ENCODE results near the gene CNN2. TPM values are rescaled to one million over a fixed set of nuclear protein-coding genes. Genes with fewer than 3 reads are reported as not detected.

CNN2 gene
- total RNA-seq, 2 donors from 2014 or later = 426 to 469 TPM

DNA sequence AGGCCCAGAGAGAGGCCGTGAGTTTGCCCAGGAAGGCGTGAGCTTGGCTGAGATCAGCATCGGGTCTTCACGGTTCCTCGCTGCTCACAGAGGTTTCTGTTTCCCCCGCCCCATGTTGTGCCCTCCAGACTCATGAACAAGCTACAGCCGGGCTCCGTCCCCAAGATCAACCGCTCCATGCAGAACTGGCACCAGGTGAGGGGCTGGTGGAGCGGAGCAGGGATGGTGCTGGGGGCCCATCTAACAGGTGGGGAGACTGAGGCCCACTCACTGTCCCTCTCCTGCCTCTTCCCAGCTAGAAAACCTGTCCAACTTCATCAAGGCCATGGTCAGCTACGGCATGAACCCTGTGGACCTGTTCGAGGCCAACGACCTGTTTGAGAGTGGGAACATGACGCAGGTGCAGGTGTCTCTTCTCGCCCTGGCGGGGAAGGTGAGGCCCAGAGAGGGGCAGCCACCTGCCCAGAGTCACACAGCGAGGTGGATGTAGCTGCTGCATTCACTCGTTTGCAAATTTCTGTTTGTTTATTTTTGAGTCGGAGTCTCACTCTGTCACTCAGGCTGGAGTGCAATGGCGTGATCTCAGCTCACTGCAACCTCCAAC, 6.0 kb downstream of the CNN2 start:
- Histone ChIP-seq H3K27ac (ENCODE audit: low read depth, low read length) (no peak overlapping the region), H3K36me3 (ENCODE audit: control insufficient read depth, insufficient read depth, low read length) (peaks cover 55% of the 10 kb centered on the region), H3K4me1 (ENCODE audit: control insufficient read depth, insufficient read depth, low read length) (peaks cover 6% of the 10 kb centered on the region), H3K27me3 (ENCODE audit: control insufficient read depth, insufficient read depth, low read length, poor library complexity, severe bottlenecking) (no peaks in the 10 kb centered on the region), H3K9me3 (ENCODE audit: control insufficient read depth, low read length) (no peaks in the 10 kb centered on the region), H3K4me3 (ENCODE audit: low read length) (no peak overlapping the region), H3K9ac (ENCODE audit: extremely low read depth, low read length, poor library complexity, severe bottlenecking) (no peak overlapping the region)
- no peaks in the 10 kb centered on the region for H3K27me3 Mint-ChIP-seq (ENCODE audit: insufficient read depth)
- no peak overlapping the region for H3K27ac Mint-ChIP-seq
- H3K9me3 Mint-ChIP-seq = no peaks in the 10 kb centered on the region
- no peak for DNase-seq
- peaks cover 5% of the 10 kb centered on the region for H3K4me1 Mint-ChIP-seq
- TF ChIP-seq, protein P1, sequence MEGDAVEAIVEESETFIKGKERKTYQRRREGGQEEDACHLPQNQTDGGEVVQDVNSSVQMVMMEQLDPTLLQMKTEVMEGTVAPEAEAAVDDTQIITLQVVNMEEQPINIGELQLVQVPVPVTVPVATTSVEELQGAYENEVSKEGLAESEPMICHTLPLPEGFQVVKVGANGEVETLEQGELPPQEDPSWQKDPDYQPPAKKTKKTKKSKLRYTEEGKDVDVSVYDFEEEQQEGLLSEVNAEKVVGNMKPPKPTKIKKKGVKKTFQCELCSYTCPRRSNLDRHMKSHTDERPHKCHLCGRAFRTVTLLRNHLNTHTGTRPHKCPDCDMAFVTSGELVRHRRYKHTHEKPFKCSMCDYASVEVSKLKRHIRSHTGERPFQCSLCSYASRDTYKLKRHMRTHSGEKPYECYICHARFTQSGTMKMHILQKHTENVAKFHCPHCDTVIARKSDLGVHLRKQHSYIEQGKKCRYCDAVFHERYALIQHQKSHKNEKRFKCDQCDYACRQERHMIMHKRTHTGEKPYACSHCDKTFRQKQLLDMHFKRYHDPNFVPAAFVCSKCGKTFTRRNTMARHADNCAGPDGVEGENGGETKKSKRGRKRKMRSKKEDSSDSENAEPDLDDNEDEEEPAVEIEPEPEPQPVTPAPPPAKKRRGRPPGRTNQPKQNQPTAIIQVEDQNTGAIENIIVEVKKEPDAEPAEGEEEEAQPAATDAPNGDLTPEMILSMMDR (conservative IDR thresholded peaks at IDR 0.05) = no peak
- 92 to 94% methylated on average over 19 to 20 of the region's 20 CpGs for whole genome bisulfite sequencing, 2 experiments (ENCODE audit: insufficient coverage in 1 of 2, insufficient read length in 1 of 2)
- H3K4me3 Mint-ChIP-seq = no peak overlapping the region
- peaks cover 48% of the 10 kb centered on the region for H3K36me3 Mint-ChIP-seq (ENCODE audit: low read depth)

DNA sequence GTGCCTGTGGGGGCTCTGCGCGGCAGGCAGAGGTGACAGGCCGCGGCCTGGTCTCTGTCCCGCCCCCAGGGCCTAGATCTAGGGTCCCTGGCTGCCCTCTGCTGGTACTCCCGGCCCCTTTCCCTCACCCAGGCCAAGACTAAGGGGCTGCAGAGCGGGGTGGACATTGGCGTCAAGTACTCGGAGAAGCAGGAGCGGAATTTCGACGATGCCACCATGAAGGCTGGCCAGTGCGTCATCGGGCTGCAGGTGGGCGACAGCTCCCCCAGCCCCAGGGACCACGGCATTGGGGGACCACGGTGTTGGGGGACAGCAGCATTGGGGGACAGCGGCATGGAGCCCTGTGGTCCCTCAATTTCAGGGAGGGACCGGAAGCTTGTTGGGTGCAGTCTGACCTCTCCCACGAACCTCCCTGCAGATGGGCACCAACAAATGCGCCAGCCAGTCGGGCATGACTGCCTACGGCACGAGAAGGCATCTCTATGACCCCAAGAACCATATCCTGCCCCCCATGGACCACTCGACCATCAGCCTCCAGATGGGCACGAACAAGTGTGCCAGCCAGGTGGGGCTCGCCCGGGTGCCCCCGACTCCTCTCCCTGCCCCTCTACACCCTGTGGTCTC, 9.7 kb downstream of the CNN2 start:
- Histone ChIP-seq H3K9me3 (ENCODE audit: control insufficient read depth, low read length) (no peaks in the 10 kb centered on the region), H3K9ac (ENCODE audit: extremely low read depth, low read length, poor library complexity, severe bottlenecking) (no peak overlapping the region), H3K4me1 (ENCODE audit: control insufficient read depth, insufficient read depth, low read length) (no peaks in the 10 kb centered on the region), H3K36me3 (ENCODE audit: control insufficient read depth, insufficient read depth, low read length) (peaks cover 48% of the 10 kb centered on the region), H3K27ac (ENCODE audit: low read depth, low read length) (no peak overlapping the region), H3K4me3 (ENCODE audit: low read length) (no peak overlapping the region), H3K27me3 (ENCODE audit: control insufficient read depth, insufficient read depth, low read length, poor library complexity, severe bottlenecking) (no peaks in the 10 kb centered on the region)
- Mint-ChIP-seq H3K4me1 (peaks cover 5% of the 10 kb centered on the region), H3K36me3 (ENCODE audit: low read depth) (peaks cover 52% of the 10 kb centered on the region), H3K4me3 (no peak overlapping the region), H3K27me3 (ENCODE audit: insufficient read depth) (no peaks in the 10 kb centered on the region), H3K27ac (no peak overlapping the region), H3K9me3 (no peaks in the 10 kb centered on the region)
- WGBS, 2 experiments (ENCODE audit: insufficient coverage in 1 of 2, insufficient read length in 1 of 2) = 89 to 95% methylated on average over 22 to 29 of the region's 29 CpGs
- TF ChIP-seq, protein P1 (conservative IDR thresholded peaks at IDR 0.05) = peak; percentile 59
- peak; percentile 75 for DNase-seq

DNA sequence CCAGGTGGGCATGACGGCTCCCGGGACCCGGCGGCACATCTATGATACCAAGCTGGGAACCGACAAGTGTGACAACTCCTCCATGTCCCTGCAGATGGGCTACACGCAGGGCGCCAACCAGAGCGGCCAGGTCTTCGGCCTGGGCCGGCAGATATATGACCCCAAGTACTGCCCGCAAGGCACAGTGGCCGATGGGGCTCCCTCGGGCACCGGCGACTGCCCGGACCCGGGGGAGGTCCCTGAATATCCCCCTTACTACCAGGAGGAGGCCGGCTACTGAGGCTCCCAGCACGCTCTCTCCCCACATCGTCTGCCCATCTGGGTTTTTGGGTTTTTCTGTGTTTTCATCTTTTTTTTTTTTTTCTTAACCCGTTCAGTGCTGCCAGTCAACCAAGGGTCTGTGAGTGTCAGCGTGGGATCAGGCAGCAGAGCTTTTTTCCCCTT, 11.2 kb downstream of the CNN2 start:
- Histone ChIP-seq H3K27me3 (ENCODE audit: control insufficient read depth, insufficient read depth, low read length, poor library complexity, severe bottlenecking) (no peaks in the 10 kb centered on the region), H3K4me1 (ENCODE audit: control insufficient read depth, insufficient read depth, low read length) (no peaks in the 10 kb centered on the region), H3K9ac (ENCODE audit: extremely low read depth, low read length, poor library complexity, severe bottlenecking) (no peak overlapping the region), H3K9me3 (ENCODE audit: control insufficient read depth, low read length) (no peaks in the 10 kb centered on the region), H3K36me3 (ENCODE audit: control insufficient read depth, insufficient read depth, low read length) (peaks cover 46% of the 10 kb centered on the region), H3K4me3 (ENCODE audit: low read length) (no peak overlapping the region), H3K27ac (ENCODE audit: low read depth, low read length) (no peak overlapping the region)
- Mint-ChIP-seq H3K9me3 (no peaks in the 10 kb centered on the region), H3K4me1 (peaks cover 7% of the 10 kb centered on the region), H3K27me3 (ENCODE audit: insufficient read depth) (no peaks in the 10 kb centered on the region), H3K4me3 (no peak overlapping the region), H3K27ac (no peak overlapping the region), H3K36me3 (ENCODE audit: low read depth) (peaks cover 47% of the 10 kb centered on the region)
- 95% methylated on average over 15 to 22 of the region's 22 CpGs for WGBS, 2 experiments (ENCODE audit: insufficient coverage in 1 of 2, insufficient read length in 1 of 2)
- TF ChIP-seq, protein P1 (conservative IDR thresholded peaks at IDR 0.05) = peak; percentile 29
- DNase-seq = peak; percentile 48
